SIG-M5 (cell line): Measurements from ENCODE around the gene JMJD7.

Experiments used
- DNase-seq: peaks from one replicate; lab custom pipeline; 2025; lab: John Stamatoyannopoulos, UW

The JMJD7 gene

GRCh38 chr15:41827880-41828806 lies at the start of gene JMJD7:
Gene JMJD7 (plus strand): TSS chr15:41828092. CDS start chr15:41828125, 33 bp downstream.
- no peak for DNase-seq

GRCh38 chr15:41778521-41778920 lies 49.4 kb upstream of the JMJD7 start:
- DNase-seq = no peak

GRCh38 chr15:41779662-41780157 lies 48.2 kb upstream of the JMJD7 start:
- no peak for DNase-seq

GRCh38 chr15:41780266-41780665 lies 47.6 kb upstream of the JMJD7 start:
- no peak for DNase-seq

GRCh38 chr15:41780727-41781126 lies 47.2 kb upstream of the JMJD7 start:
- DNase-seq = no peak

GRCh38 chr15:41782371-41783282 lies 45.3 kb upstream of the JMJD7 start:
- DNase-seq = no peak

GRCh38 chr15:41783296-41783695 lies 44.6 kb upstream of the JMJD7 start:
- DNase-seq = no peak

GRCh38 chr15:41788262-41788661 lies 39.6 kb upstream of the JMJD7 start:
- DNase-seq = no peak

- no peak for DNase-seq
Measured at GRCh38 chr15:41789236-41789635, 38.7 kb upstream of the JMJD7 start.

GRCh38 chr15:41789662-41790061 lies 38.2 kb upstream of the JMJD7 start:
- no peak for DNase-seq

GRCh38 chr15:41790169-41790568 lies 37.7 kb upstream of the JMJD7 start:
- DNase-seq = no peak

GRCh38 chr15:41790756-41791546 lies 36.9 kb upstream of the JMJD7 start:
- DNase-seq = no peak

GRCh38 chr15:41791547-41791937 lies 36.4 kb upstream of the JMJD7 start:
- no peak for DNase-seq

GRCh38 chr15:41792000-41792637 lies 35.8 kb upstream of the JMJD7 start:
- no peak for DNase-seq

- DNase-seq = no peak
Measured at GRCh38 chr15:41794081-41794480, 33.8 kb upstream of the JMJD7 start.

GRCh38 chr15:41795996-41796856 lies 31.7 kb upstream of the JMJD7 start:
- DNase-seq = no peak

- no peak for DNase-seq
Measured at GRCh38 chr15:41797201-41797944, 30.5 kb upstream of the JMJD7 start.

GRCh38 chr15:41798607-41799487 lies 29.0 kb upstream of the JMJD7 start:
- DNase-seq = no peak

- no peak for DNase-seq
Measured at GRCh38 chr15:41799488-41799805, 28.4 kb upstream of the JMJD7 start.
